ENCODE data around the gene CD46. TPM values are rescaled to one million over a fixed set of nuclear protein-coding genes. Genes with fewer than 3 reads are reported as not detected.
A peak's percentile ranks its signal among the peaks of the same experiment; 100 is the strongest.

The CD46 gene
- total RNA-seq, 4 donors from 2014 or later, result 65.5 to 209 (median 180) TPM

GRCh38 chr1:207793327-207793726 lies 41.5 kb downstream of the CD46 start:
- H3K9me3 ChIP-seq, result no peaks in the 10 kb centered on the region
- TF ChIP-seq POLR2A (IDR thresholded peaks at IDR 0.05) (no peak), EP300 (IDR thresholded peaks at IDR 0.05; ENCODE audit: low read depth) (no peak), CTCF (IDR thresholded peaks at IDR 0.05) (no peak), POLR2AphosphoS5 (IDR thresholded peaks at IDR 0.05) (no peak)
- in situ Hi-C loops (cut with MboI; ENCODE audit: low pct_ligation_motif_present in 1 of 4, low pct_unique_long_range_greater_than_20kb in 1 of 4, low sequenced_read_pairs in 3 of 4), result loop anchor here in 1 of 4 donors (10.0 kb wide), 1 partner anchor 89 kb away; no protein-coding TSS in a partner anchor
- intact Hi-C loops (cut with DNase I; ENCODE audit: low total_unique reads), result no loop called here
- no peaks in the 10 kb centered on the region for H3K27me3 ChIP-seq
- no peak overlapping the region for H3K4me3 ChIP-seq
- no peak for DNase-seq
- H3K27ac ChIP-seq, result no peak overlapping the region
- H3K36me3 ChIP-seq, result peaks cover 0 to 20% (median 6%) of the 10 kb centered on the region in 4 donors
- peaks cover 0 to 32% (median 13%) of the 10 kb centered on the region in 4 donors for H3K4me1 ChIP-seq

- H3K4me1 ChIP-seq, result peaks cover 0 to 27% (median 9%) of the 10 kb centered on the region in 4 donors
- in situ Hi-C loops (cut with MboI; ENCODE audit: low pct_ligation_motif_present in 1 of 4, low pct_unique_long_range_greater_than_20kb in 1 of 4, low sequenced_read_pairs in 3 of 4), result loop anchor here in 1 of 4 donors (10.0 kb wide), 1 partner anchor 90 kb away; no protein-coding TSS in a partner anchor
- no peak overlapping the region for H3K4me3 ChIP-seq
- no peak overlapping the region for H3K27ac ChIP-seq
- intact Hi-C loops (cut with DNase I; ENCODE audit: low total_unique reads), result no loop called here
- H3K36me3 ChIP-seq, result peaks cover 0 to 20% (median 6%) of the 10 kb centered on the region in 4 donors
- H3K27me3 ChIP-seq, result no peaks in the 10 kb centered on the region
- WGBS, 2 donors (ENCODE audit: low coverage in 1 of 2), result 53 to 62% methylated on average over 2 of the region's 2 CpGs
- DNase-seq, result no peak
- no peaks in the 10 kb centered on the region for H3K9me3 ChIP-seq
- TF ChIP-seq POLR2AphosphoS5 (IDR thresholded peaks at IDR 0.05), result no peak
- TF ChIP-seq POLR2A (IDR thresholded peaks at IDR 0.05), result no peak
- no peak for TF ChIP-seq CTCF (IDR thresholded peaks at IDR 0.05)
- no peak for TF ChIP-seq EP300 (IDR thresholded peaks at IDR 0.05; ENCODE audit: low read depth)
Measured at GRCh38 chr1:207794861-207795260, 43.0 kb downstream of the CD46 start.

- peak overlapping the region in 2 of 4 donors; percentile 24 to 34 for H3K27ac ChIP-seq
Measured at GRCh38 chr1:207797229-207797973, 45.5 kb downstream of the CD46 start.

More at GRCh38 chr1:207797229-207797973, 45.5 kb downstream of the CD46 start:
- intact Hi-C loops (cut with DNase I; ENCODE audit: low total_unique reads) (no loop called here), in situ Hi-C loops (cut with MboI; ENCODE audit: low pct_ligation_motif_present in 1 of 4, low pct_unique_long_range_greater_than_20kb in 1 of 4, low sequenced_read_pairs in 3 of 4) (loop anchor here in 1 of 4 donors (10.0 kb wide), 1 partner anchor 93 kb away; no protein-coding TSS in a partner anchor)
- H3K4me3 ChIP-seq, result no peak overlapping the region
- TF ChIP-seq POLR2AphosphoS5 (IDR thresholded peaks at IDR 0.05) (peak in 2 of 3 donors; percentile 15 to 49), POLR2A (IDR thresholded peaks at IDR 0.05) (no peak), CTCF (IDR thresholded peaks at IDR 0.05) (peak; percentile 77 to 82 (median 80)), EP300 (IDR thresholded peaks at IDR 0.05; ENCODE audit: low read depth) (no peak)
- no peaks in the 10 kb centered on the region for H3K27me3 ChIP-seq
- H3K4me1 ChIP-seq, result peaks cover 0 to 25% (median 7%) of the 10 kb centered on the region in 4 donors
- H3K36me3 ChIP-seq, result peaks cover 0 to 21% (median 7%) of the 10 kb centered on the region in 4 donors
- peak; percentile 90 for DNase-seq
- 37 to 53% methylated on average over 5 to 7 of the region's 7 CpGs for WGBS, 2 donors (ENCODE audit: low coverage in 1 of 2)
- no peaks in the 10 kb centered on the region for H3K9me3 ChIP-seq
